HG02588 (cell line): Measurements from ENCODE around the gene SOHLH2.
A peak's percentile ranks its signal among the peaks of the same experiment; 100 is the strongest.

Experiments
- ATAC-seq: cut with Tn5 transposase; IDR thresholded peaks from one replicate; pipeline ENCODE4 v1.9.1; 2021; ENCODE audit warnings: mild to moderate bottlenecking, moderate library complexity; ENCODE audit not compliant: unreplicated experiment

SOHLH2 gene

GRCh38 chr13:36214163-36214921 is at the start of gene SOHLH2:
SOHLH2 (minus strand) TSS chr13:36214556; CDS start chr13:36214526, 30 bp downstream.
- ATAC-seq: no peak

GRCh38 chr13:36261976-36262375 is 47.6 kb upstream of the SOHLH2 start:
- ATAC-seq: no peak

- no peak for ATAC-seq
Measured at GRCh38 chr13:36261011-36261410, 46.7 kb upstream of the SOHLH2 start.

GRCh38 chr13:36259361-36260137 is 45.2 kb upstream of the SOHLH2 start:
- ATAC-seq: no peak

GRCh38 chr13:36258831-36259230 is 44.5 kb upstream of the SOHLH2 start:
- no peak for ATAC-seq

GRCh38 chr13:36251526-36251925 is 37.2 kb upstream of the SOHLH2 start:
- ATAC-seq: peak; percentile 46

- ATAC-seq: no peak
Measured at GRCh38 chr13:36251017-36251416, 36.7 kb upstream of the SOHLH2 start.

- no peak for ATAC-seq
Measured at GRCh38 chr13:36248700-36249099, 34.3 kb upstream of the SOHLH2 start.

- ATAC-seq: no peak
Measured at GRCh38 chr13:36244990-36245389, 30.6 kb upstream of the SOHLH2 start.

GRCh38 chr13:36244073-36244472 is 29.7 kb upstream of the SOHLH2 start:
- no peak for ATAC-seq

- no peak for ATAC-seq
Measured at GRCh38 chr13:36242761-36243160, 28.4 kb upstream of the SOHLH2 start.

GRCh38 chr13:36231236-36231635 is 16.9 kb upstream of the SOHLH2 start:
- ATAC-seq: no peak

GRCh38 chr13:36224730-36225129 is 10.4 kb upstream of the SOHLH2 start:
- ATAC-seq: no peak

- ATAC-seq: no peak
Measured at GRCh38 chr13:36219883-36220282, 5.5 kb upstream of the SOHLH2 start.

- ATAC-seq: no peak
Measured at GRCh38 chr13:36217456-36217855, 3.1 kb upstream of the SOHLH2 start.

- ATAC-seq: no peak
Measured at GRCh38 chr13:36212789-36213188, 1.6 kb downstream of the SOHLH2 start.

- ATAC-seq: no peak
Measured at GRCh38 chr13:36211567-36211966, 2.8 kb downstream of the SOHLH2 start.

GRCh38 chr13:36210738-36211137 is 3.6 kb downstream of the SOHLH2 start:
- no peak for ATAC-seq

GRCh38 chr13:36207672-36208071 is 6.7 kb downstream of the SOHLH2 start:
- no peak for ATAC-seq

GRCh38 chr13:36193151-36193855 is 21.1 kb downstream of the SOHLH2 start:
- ATAC-seq: no peak

- ATAC-seq: no peak
Measured at GRCh38 chr13:36192166-36192565, 22.2 kb downstream of the SOHLH2 start.

- no peak for ATAC-seq
Measured at GRCh38 chr13:36190771-36191170, 23.6 kb downstream of the SOHLH2 start.
